ENCODE measurements around the gene CIC.

CIC gene

GRCh38 chr19:42229855-42230351 lies 39.1 kb upstream of the CIC start:
- no peak overlapping the region for H2AFZ ChIP-seq (ENCODE audit: low read depth)
- no peaks in the 10 kb centered on the region; the same call in 1 of the 2 replicates for H3K79me2 ChIP-seq (ENCODE audit: insufficient read depth, low read depth)
- peaks cover 6% of the 10 kb centered on the region; the same call in 1 of the 2 replicates for H3K36me3 ChIP-seq (ENCODE audit: insufficient read depth)
- H3K27me3 ChIP-seq (ENCODE audit: insufficient read depth, low read depth) = no peaks in the 10 kb centered on the region
- H3K9ac ChIP-seq = no peak overlapping the region
- H3K4me2 ChIP-seq = no peak overlapping the region
- H3K27ac ChIP-seq = no peak overlapping the region
- no peaks in the 10 kb centered on the region for H3K4me1 ChIP-seq (ENCODE audit: low read depth, poor library complexity, severe bottlenecking)
- H4K20me1 ChIP-seq (ENCODE audit: insufficient read depth) = no peaks in the 10 kb centered on the region
- no peak overlapping the region for H3K4me3 ChIP-seq (IDR thresholded peaks at IDR 0.05; ENCODE audit: insufficient read depth, low read depth, low read length)
- TF ChIP-seq CTCF (conservative IDR thresholded peaks at IDR 0.05; ENCODE audit: low read depth, low read length) = no peak

GRCh38 chr19:42230571-42230970 lies 38.5 kb upstream of the CIC start:
- H3K4me2 ChIP-seq = no peak overlapping the region
- H3K27ac ChIP-seq = no peak overlapping the region

GRCh38 chr19:42232435-42232834 lies 36.6 kb upstream of the CIC start:
- Histone ChIP-seq H3K79me2 (ENCODE audit: insufficient read depth, low read depth) (no peaks in the 10 kb centered on the region; the same call in 1 of the 2 replicates), H2AFZ (ENCODE audit: low read depth) (no peak overlapping the region), H3K9ac (no peak overlapping the region), H4K20me1 (ENCODE audit: insufficient read depth) (no peaks in the 10 kb centered on the region), H3K4me1 (ENCODE audit: low read depth, poor library complexity, severe bottlenecking) (no peaks in the 10 kb centered on the region), H3K4me2 (no peak overlapping the region), H3K27ac (no peak overlapping the region), H3K36me3 (ENCODE audit: insufficient read depth) (peaks cover 6% of the 10 kb centered on the region; the same call in 1 of the 2 replicates), H3K4me3 (IDR thresholded peaks at IDR 0.05; ENCODE audit: insufficient read depth, low read depth, low read length) (no peak overlapping the region), H3K27me3 (ENCODE audit: insufficient read depth, low read depth) (no peaks in the 10 kb centered on the region)
- TF ChIP-seq CTCF (conservative IDR thresholded peaks at IDR 0.05; ENCODE audit: low read depth, low read length) = no peak

More at GRCh38 chr19:42230571-42230970, 38.5 kb upstream of the CIC start:
- H3K4me1 ChIP-seq (ENCODE audit: low read depth, poor library complexity, severe bottlenecking) = no peaks in the 10 kb centered on the region
- peaks cover 6% of the 10 kb centered on the region; the same call in 1 of the 2 replicates for H3K36me3 ChIP-seq (ENCODE audit: insufficient read depth)
- H3K27me3 ChIP-seq (ENCODE audit: insufficient read depth, low read depth) = no peaks in the 10 kb centered on the region
- H2AFZ ChIP-seq (ENCODE audit: low read depth) = no peak overlapping the region
- H3K79me2 ChIP-seq (ENCODE audit: insufficient read depth, low read depth) = no peaks in the 10 kb centered on the region; the same call in 1 of the 2 replicates
- no peak overlapping the region for H3K9ac ChIP-seq
- no peaks in the 10 kb centered on the region for H4K20me1 ChIP-seq (ENCODE audit: insufficient read depth)
- H3K4me3 ChIP-seq (IDR thresholded peaks at IDR 0.05; ENCODE audit: insufficient read depth, low read depth, low read length) = no peak overlapping the region
- no peak for TF ChIP-seq CTCF (conservative IDR thresholded peaks at IDR 0.05; ENCODE audit: low read depth, low read length)

GRCh38 chr19:42233106-42233505 lies 35.9 kb upstream of the CIC start:
- Histone ChIP-seq H3K79me2 (ENCODE audit: insufficient read depth, low read depth) (no peaks in the 10 kb centered on the region; the same call in 1 of the 2 replicates), H3K4me3 (IDR thresholded peaks at IDR 0.05; ENCODE audit: insufficient read depth, low read depth, low read length) (no peak overlapping the region), H3K36me3 (ENCODE audit: insufficient read depth) (peaks cover 6% of the 10 kb centered on the region; the same call in 1 of the 2 replicates), H3K27ac (no peak overlapping the region), H3K9ac (no peak overlapping the region), H4K20me1 (ENCODE audit: insufficient read depth) (no peaks in the 10 kb centered on the region), H3K4me1 (ENCODE audit: low read depth, poor library complexity, severe bottlenecking) (no peaks in the 10 kb centered on the region), H3K4me2 (no peak overlapping the region), H2AFZ (ENCODE audit: low read depth) (no peak overlapping the region), H3K27me3 (ENCODE audit: insufficient read depth, low read depth) (no peaks in the 10 kb centered on the region)
- no peak for TF ChIP-seq CTCF (conservative IDR thresholded peaks at IDR 0.05; ENCODE audit: low read depth, low read length)
